Mucosa of rectum (tissue), 2 donors: ENCODE results near the gene GADL1.

Source experiments
- H3K27ac ChIP-seq, 2 donors: one replicate each; pipeline ENCODE4 v1.7.0; 2013; ENCODE audit warnings: inconsistent platforms in 2 of 2, low read depth in 2 of 2, low read length in 2 of 2
- H3K27me3 ChIP-seq, 2 donors: one replicate each; pipeline ENCODE4 v1.7.0; 2013; ENCODE audit warnings: low read length in 2 of 2; ENCODE audit not compliant: control insufficient read depth in 2 of 2, insufficient read depth in 2 of 2
- H3K36me3 ChIP-seq, 2 donors: one replicate each; pipeline ENCODE4 v1.7.0; 2013; ENCODE audit warnings: low read length in 2 of 2; ENCODE audit not compliant: control insufficient read depth in 2 of 2, insufficient read depth in 2 of 2
- H3K4me1 ChIP-seq, 2 donors: one replicate each; pipeline ENCODE4 v1.7.0; 2013; ENCODE audit warnings: low read length in 2 of 2, mild to moderate bottlenecking in 1 of 2; ENCODE audit not compliant: control insufficient read depth in 2 of 2, insufficient read depth in 2 of 2
- H3K4me3 ChIP-seq, 2 donors: one replicate each; pipeline ENCODE4 v1.7.0; 2013; ENCODE audit warnings: low read length in 2 of 2
- H3K9ac ChIP-seq, 2 donors: one replicate each; pipeline ENCODE4 v1.7.0; 2013; ENCODE audit warnings: low read length in 2 of 2, low read depth in 1 of 2, mild to moderate bottlenecking in 1 of 2
- H3K9me3 ChIP-seq, 2 donors: one replicate each; pipeline ENCODE4 v1.7.0; 2013; ENCODE audit warnings: low read length in 2 of 2; ENCODE audit not compliant: control insufficient read depth in 2 of 2
- donor health status: healthy.
- donor health status: Normal muscosa, but diverticular disease.

Gene GADL1

GRCh38 chr3:30702828-30703397 is 191.5 kb downstream of the GADL1 start:
- H3K4me1 ChIP-seq = no peaks in the 10 kb centered on the region
- H3K27me3 ChIP-seq = no peaks in the 10 kb centered on the region
- no peaks in the 10 kb centered on the region for H3K36me3 ChIP-seq
- no peak overlapping the region for H3K4me3 ChIP-seq
- no peak overlapping the region for H3K9ac ChIP-seq
- H3K27ac ChIP-seq = no peak overlapping the region
- H3K9me3 ChIP-seq = no peaks in the 10 kb centered on the region

DNA sequence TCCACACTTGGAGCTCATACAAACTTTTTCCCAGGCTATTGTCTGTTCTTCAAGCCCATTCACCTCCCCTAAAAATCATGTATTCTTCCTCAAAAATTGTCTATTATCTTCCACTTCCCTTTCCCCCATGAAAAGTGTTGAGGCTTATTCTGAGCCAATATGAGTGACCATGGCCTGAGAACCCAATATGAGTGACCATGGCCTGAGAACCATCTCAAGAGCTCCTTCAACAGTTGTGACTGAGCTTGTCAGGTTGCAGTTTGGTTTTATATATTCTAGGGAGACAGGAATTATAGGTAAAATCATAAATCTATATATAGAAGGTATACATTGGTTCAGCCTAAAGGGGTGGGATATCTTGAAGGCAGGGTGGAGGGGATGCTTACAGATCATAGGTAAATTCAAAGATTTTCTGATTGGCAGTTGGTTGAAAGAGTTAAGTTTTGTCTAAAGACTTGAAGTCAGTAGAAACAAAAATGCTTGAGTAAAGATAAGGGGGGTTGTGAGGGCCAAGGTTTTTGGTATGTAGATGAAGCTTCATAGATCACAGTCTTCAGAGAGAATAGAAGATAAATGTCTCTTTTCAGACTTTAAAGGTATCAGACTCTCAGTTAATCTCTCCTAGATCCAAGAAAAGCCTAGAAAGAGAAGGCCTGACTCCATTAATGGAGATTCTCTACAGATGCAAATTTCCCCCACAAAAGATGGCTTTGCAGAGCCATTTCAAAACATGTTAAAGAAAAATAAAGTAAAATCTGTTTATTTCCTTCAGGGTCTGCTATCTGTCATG is 192.2 kb downstream of the GADL1 start:
- Histone ChIP-seq H3K4me3 (no peak overlapping the region), H3K36me3 (no peaks in the 10 kb centered on the region), H3K9ac (no peak overlapping the region), H3K9me3 (no peaks in the 10 kb centered on the region), H3K27me3 (no peaks in the 10 kb centered on the region), H3K27ac (no peak overlapping the region), H3K4me1 (no peaks in the 10 kb centered on the region)

- H3K9ac ChIP-seq = no peak overlapping the region
- H3K36me3 ChIP-seq = no peaks in the 10 kb centered on the region
- H3K4me3 ChIP-seq = no peak overlapping the region
- no peaks in the 10 kb centered on the region for H3K9me3 ChIP-seq
- H3K4me1 ChIP-seq = no peaks in the 10 kb centered on the region
- no peaks in the 10 kb centered on the region for H3K27me3 ChIP-seq
- no peak overlapping the region for H3K27ac ChIP-seq
These were observed 193.6 kb downstream of the GADL1 start for GRCh38 chr3:30700702-30701321.

DNA sequence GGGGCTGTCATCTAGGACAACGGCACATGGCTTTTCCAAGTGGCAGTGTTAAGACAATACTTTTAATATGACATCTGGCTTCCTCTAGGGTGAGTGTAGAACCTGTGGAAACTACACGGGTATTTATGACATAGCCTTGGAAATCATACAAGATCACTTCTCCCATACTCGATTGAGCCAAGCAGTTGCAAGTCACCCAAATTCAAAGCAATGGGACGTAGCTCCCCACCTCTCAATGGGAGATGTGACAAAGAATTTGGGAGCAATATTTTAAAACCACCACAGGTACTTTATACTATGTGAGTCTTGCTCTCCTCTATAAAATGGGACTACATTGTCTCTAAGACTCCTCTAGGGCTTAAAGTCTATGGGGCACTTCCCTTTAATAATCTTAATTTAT is 194.5 kb downstream of the GADL1 start:
- H3K9ac ChIP-seq = no peak overlapping the region
- H3K36me3 ChIP-seq = peaks cover 4 to 8% of the 10 kb centered on the region in 2 donors
- H3K9me3 ChIP-seq = no peaks in the 10 kb centered on the region
- H3K27me3 ChIP-seq = no peaks in the 10 kb centered on the region
- H3K27ac ChIP-seq = no peak overlapping the region
- H3K4me3 ChIP-seq = no peak overlapping the region
- H3K4me1 ChIP-seq = no peaks in the 10 kb centered on the region

DNA sequence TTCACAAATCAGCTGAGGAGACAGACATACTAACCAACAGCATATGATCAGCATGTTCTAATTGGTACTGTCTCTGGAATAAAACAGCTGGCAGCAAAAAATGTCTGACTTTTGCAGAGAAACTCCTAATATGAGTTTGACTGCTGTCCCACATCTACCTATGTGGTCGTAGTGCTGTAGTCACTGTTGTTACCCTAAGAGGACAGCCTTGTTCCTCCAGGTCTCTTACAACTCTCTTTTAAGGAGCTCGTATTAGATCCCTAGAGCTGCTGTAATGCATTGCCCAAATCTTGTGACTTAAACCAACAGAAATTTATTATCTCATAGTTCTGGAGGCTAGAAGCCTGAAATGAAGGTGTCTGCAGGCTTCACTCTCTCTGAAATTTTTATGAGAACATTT is 195.9 kb downstream of the GADL1 start:
- Histone ChIP-seq H3K9me3 (no peaks in the 10 kb centered on the region), H3K27me3 (no peaks in the 10 kb centered on the region), H3K4me3 (no peak overlapping the region), H3K4me1 (no peaks in the 10 kb centered on the region), H3K36me3 (peaks cover 5 to 16% of the 10 kb centered on the region in 2 donors), H3K9ac (no peak overlapping the region), H3K27ac (no peak overlapping the region)

GRCh38 chr3:30696896-30697295 is 197.6 kb downstream of the GADL1 start:
- H3K4me1 ChIP-seq = no peaks in the 10 kb centered on the region
- no peaks in the 10 kb centered on the region for H3K9me3 ChIP-seq
- H3K36me3 ChIP-seq = peaks cover 8 to 23% of the 10 kb centered on the region in 2 donors
- no peak overlapping the region for H3K27ac ChIP-seq
- H3K27me3 ChIP-seq = no peaks in the 10 kb centered on the region
- no peak overlapping the region for H3K4me3 ChIP-seq
- no peak overlapping the region for H3K9ac ChIP-seq

GRCh38 chr3:30696403-30696819 is 198.1 kb downstream of the GADL1 start:
- Histone ChIP-seq H3K4me1 (no peaks in the 10 kb centered on the region), H3K36me3 (peaks cover 8 to 24% of the 10 kb centered on the region in 2 donors), H3K27ac (no peak overlapping the region)

GRCh38 chr3:30695302-30696061 is 199.0 kb downstream of the GADL1 start:
- H3K4me3 ChIP-seq = no peak overlapping the region
- H3K4me1 ChIP-seq = no peaks in the 10 kb centered on the region
- H3K27me3 ChIP-seq = no peaks in the 10 kb centered on the region
- H3K9ac ChIP-seq = no peak overlapping the region
- H3K36me3 ChIP-seq = peaks cover 12 to 30% of the 10 kb centered on the region in 2 donors
- no peaks in the 10 kb centered on the region for H3K9me3 ChIP-seq
- H3K27ac ChIP-seq = no peak overlapping the region

More at GRCh38 chr3:30696403-30696819, 198.1 kb downstream of the GADL1 start:
- H3K9me3 ChIP-seq = no peaks in the 10 kb centered on the region
- H3K4me3 ChIP-seq = no peak overlapping the region
- H3K9ac ChIP-seq = no peak overlapping the region
- H3K27me3 ChIP-seq = no peaks in the 10 kb centered on the region

DNA sequence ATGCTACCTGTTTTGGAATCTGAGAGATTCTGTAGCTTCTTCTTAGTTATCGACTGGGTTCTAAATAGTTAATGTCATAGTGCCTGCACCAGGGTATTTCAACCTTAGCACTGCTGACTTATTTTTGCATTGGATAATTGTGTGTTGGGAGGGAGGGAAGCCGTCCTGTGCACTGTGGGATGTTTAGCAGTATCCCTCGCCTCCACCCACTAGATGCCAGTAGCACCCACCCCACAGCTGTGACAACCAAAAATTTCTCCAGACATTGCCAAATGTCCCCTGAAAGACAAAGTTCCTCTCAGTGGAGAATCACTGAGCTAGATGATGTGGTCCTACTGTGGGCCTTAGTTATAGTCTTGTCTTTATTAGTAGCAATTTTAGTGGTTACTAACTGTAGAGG is 199.8 kb downstream of the GADL1 start:
- Histone ChIP-seq H3K27me3 (no peaks in the 10 kb centered on the region), H3K36me3 (peaks cover 12 to 30% of the 10 kb centered on the region in 2 donors), H3K4me3 (no peak overlapping the region), H3K4me1 (peaks cover 0 to 3% of the 10 kb centered on the region in 2 donors), H3K27ac (no peak overlapping the region), H3K9ac (no peak overlapping the region), H3K9me3 (no peaks in the 10 kb centered on the region)

GRCh38 chr3:30694148-30694547 is 200.3 kb downstream of the GADL1 start:
- no peak overlapping the region for H3K27ac ChIP-seq
- no peak overlapping the region for H3K9ac ChIP-seq
- H3K27me3 ChIP-seq = no peaks in the 10 kb centered on the region
- no peaks in the 10 kb centered on the region for H3K9me3 ChIP-seq
- H3K4me1 ChIP-seq = peaks cover under 1 to 9% of the 10 kb centered on the region in 2 donors
- H3K4me3 ChIP-seq = no peak overlapping the region
- H3K36me3 ChIP-seq = peaks cover 12 to 30% of the 10 kb centered on the region in 2 donors
